Measurements from ENCODE around the gene ACAA2. TPM values are rescaled to one million over a fixed set of nuclear protein-coding genes. Genes with fewer than 3 reads are reported as not detected.

Gene ACAA2
- total and polyA plus RNA-seq, 10 of the 15 experiments (the other 5 are each of a cell fraction or from before 2014, with no cell fraction given) = 43.1 to 134 (median 64.6) TPM

- no peak for FAIRE-seq
- POLR2A ChIA-PET = no interaction called here
- CTCF ChIA-PET = interaction anchor here (0.6 to 10.0 kb wide), 16 partner anchors 10 to 381 kb away, joined by 3 to 177 read pairs (median 4); no protein-coding TSS in a partner anchor
These were observed 44.4 kb upstream of the ACAA2 start for GRCh38 chr18:49857708-49858107.

DNA sequence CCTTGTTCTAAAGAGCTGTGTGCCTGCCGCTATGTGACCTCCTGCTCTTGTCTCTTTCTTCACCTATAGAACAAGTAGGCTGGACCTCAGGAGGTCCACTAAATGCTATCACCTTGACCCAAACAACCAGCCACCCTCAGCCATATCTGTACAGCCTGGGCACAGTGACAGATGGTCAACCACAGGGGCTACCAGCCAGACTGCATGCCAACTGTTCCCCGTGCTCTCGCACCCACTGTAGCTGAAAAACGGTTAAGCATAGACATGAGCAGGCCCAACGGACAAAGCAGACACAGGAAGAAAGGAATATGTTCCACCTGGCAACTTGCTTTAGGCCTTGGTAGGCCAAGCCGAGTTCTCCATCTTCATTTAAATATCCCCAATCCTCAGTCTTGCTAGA lies 43.2 kb upstream of the ACAA2 start:
- H3K9me3 ChIP-seq (replicated peaks; ENCODE audit: control insufficient read depth, insufficient read depth, low read length) = no peaks in the 10 kb centered on the region
- no peaks in the 10 kb centered on the region for H3K79me2 ChIP-seq (ENCODE audit: control insufficient read depth, insufficient read depth, low read length)
- no peak overlapping the region for H3K9ac ChIP-seq (ENCODE audit: control insufficient read depth, insufficient read depth, low read length)
- H3K27ac ChIP-seq (ENCODE audit: control insufficient read depth, insufficient read depth) = no peak overlapping the region
- SMC1A ChIA-PET (ENCODE audit: uncharacterized antibody, unreplicated experiment) = interaction anchor here (8.7 kb wide), 1 partner anchor 346 kb away, joined by 63 read pairs; no protein-coding TSS in a partner anchor
- no peaks in the 10 kb centered on the region for H3K27me3 ChIP-seq (replicated peaks in 1 of 2; ENCODE audit: control insufficient read depth in 2 of 2, insufficient read depth in 2 of 2, low read length in 1 of 2)
- in situ Hi-C loops (cut with MboI) = loop anchor here (5.0 kb wide), 3 partner anchors 299 to 1179 kb away; no protein-coding TSS in a partner anchor
- H3K36me3 ChIP-seq (ENCODE audit: control insufficient read depth in 2 of 2, insufficient read depth in 2 of 2, low read length in 1 of 2) = no peaks in the 10 kb centered on the region
- no peak overlapping the region for H3K4me2 ChIP-seq (ENCODE audit: control insufficient read depth, insufficient read depth)
- 50% methylated on average over 6 of the region's 6 CpGs for WGBS (ENCODE audit: insufficient coverage, insufficient replicate concordance, low lambda C conversion rate, missing lambda C conversion rate)
- intact Hi-C loops (cut with micrococcal nuclease; ENCODE audit: unreplicated experiment) = loop anchor here (5.0 kb wide), 2 partner anchors 69 to 1179 kb away; no protein-coding TSS in a partner anchor
- DNase-seq (ENCODE audit: low read depth, low spot score) = no peak
- H3K4me3 ChIP-seq = no peak overlapping the region
- no peak for FAIRE-seq
- POLR2A ChIA-PET = no interaction called here
- CTCF ChIA-PET = interaction anchor here (1.5 to 10.0 kb wide), 2 partner anchors 346 to 407 kb away, joined by 4 to 177 read pairs; no protein-coding TSS in a partner anchor
- H4K20me1 ChIP-seq (ENCODE audit: control insufficient read depth, insufficient read depth) = no peaks in the 10 kb centered on the region
- no peaks in the 10 kb centered on the region for H3K4me1 ChIP-seq (ENCODE audit: control insufficient read depth, insufficient read depth, low read length)
- RAD21 ChIA-PET (ENCODE audit: unreplicated experiment) = interaction anchor here (1.2 to 1.4 kb wide), 2 partner anchors 44 to 573 kb away, joined by 4 to 5 read pairs; no protein-coding TSS in a partner anchor
- no peak overlapping the region for H2AFZ ChIP-seq (ENCODE audit: control insufficient read depth, low read depth, low read length)
- no TSS peak for BruUV-seq (replicated peaks)
- ATAC-seq = no peak
- TF ChIP-seq, protein P1, sequence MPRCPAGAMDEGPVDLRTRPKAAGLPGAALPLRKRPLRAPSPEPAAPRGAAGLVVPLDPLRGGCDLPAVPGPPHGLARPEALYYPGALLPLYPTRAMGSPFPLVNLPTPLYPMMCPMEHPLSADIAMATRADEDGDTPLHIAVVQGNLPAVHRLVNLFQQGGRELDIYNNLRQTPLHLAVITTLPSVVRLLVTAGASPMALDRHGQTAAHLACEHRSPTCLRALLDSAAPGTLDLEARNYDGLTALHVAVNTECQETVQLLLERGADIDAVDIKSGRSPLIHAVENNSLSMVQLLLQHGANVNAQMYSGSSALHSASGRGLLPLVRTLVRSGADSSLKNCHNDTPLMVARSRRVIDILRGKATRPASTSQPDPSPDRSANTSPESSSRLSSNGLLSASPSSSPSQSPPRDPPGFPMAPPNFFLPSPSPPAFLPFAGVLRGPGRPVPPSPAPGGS (IDR thresholded peaks at IDR 0.05; ENCODE audit: borderline replicate concordance, insufficient read depth, low read depth, low read length, poor library complexity, severe bottlenecking) = no peak
- TF ChIP-seq ZSCAN29 (IDR thresholded peaks at IDR 0.05) (no peak), DPF2 (IDR thresholded peaks at IDR 0.05) (no peak), STAT1 (conservative IDR thresholded peaks at IDR 0.05) (no peak), KAT2A (conservative IDR thresholded peaks at IDR 0.05; ENCODE audit: control insufficient read depth, low read depth, low read length) (no peak), MEF2A (IDR thresholded peaks at IDR 0.05; ENCODE audit: insufficient read depth, low read depth, low read length) (no peak), MEF2B (IDR thresholded peaks at IDR 0.05; ENCODE audit: partially characterized antibody, poor library complexity, severe bottlenecking) (no peak), IKZF1 (conservative IDR thresholded peaks at IDR 0.05) (no peak), CHD4 (IDR thresholded peaks at IDR 0.05) (no peak), SIX5 (IDR thresholded peaks at IDR 0.05; ENCODE audit: low read depth, low read length, severe bottlenecking) (no peak)
- TF ChIP-seq, protein P2, sequence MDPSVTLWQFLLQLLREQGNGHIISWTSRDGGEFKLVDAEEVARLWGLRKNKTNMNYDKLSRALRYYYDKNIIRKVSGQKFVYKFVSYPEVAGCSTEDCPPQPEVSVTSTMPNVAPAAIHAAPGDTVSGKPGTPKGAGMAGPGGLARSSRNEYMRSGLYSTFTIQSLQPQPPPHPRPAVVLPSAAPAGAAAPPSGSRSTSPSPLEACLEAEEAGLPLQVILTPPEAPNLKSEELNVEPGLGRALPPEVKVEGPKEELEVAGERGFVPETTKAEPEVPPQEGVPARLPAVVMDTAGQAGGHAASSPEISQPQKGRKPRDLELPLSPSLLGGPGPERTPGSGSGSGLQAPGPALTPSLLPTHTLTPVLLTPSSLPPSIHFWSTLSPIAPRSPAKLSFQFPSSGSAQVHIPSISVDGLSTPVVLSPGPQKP (IDR thresholded peaks at IDR 0.05; ENCODE audit: low read depth, low read length) = no peak
- TF ChIP-seq, protein P3, sequence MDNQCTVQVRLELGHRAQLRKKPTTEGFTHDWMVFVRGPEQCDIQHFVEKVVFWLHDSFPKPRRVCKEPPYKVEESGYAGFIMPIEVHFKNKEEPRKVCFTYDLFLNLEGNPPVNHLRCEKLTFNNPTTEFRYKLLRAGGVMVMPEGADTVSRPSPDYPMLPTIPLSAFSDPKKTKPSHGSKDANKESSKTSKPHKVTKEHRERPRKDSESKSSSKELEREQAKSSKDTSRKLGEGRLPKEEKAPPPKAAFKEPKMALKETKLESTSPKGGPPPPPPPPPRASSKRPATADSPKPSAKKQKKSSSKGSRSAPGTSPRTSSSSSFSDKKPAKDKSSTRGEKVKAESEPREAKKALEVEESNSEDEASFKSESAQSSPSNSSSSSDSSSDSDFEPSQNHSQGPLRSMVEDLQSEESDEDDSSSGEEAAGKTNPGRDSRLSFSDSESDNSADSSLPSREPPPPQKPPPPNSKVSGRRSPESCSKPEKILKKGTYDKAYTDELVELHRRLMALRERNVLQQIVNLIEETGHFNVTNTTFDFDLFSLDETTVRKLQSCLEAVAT (IDR thresholded peaks at IDR 0.05) = no peak

More at GRCh38 chr18:49857708-49858107, 44.4 kb upstream of the ACAA2 start:
- ChIA-PET SMC1A (ENCODE audit: uncharacterized antibody, unreplicated experiment) (interaction anchor here (1.0 to 8.7 kb wide), 6 partner anchors 12 to 571 kb away, joined by 3 to 63 read pairs (median 6); no protein-coding TSS in a partner anchor), RAD21 (ENCODE audit: unreplicated experiment) (interaction anchor here (0.6 to 2.7 kb wide), 4 partner anchors 16 to 347 kb away, joined by 3 to 26 read pairs (median 4); no protein-coding TSS in a partner anchor)
- no peak overlapping the region for H3K27ac ChIP-seq (ENCODE audit: control insufficient read depth, insufficient read depth)
- BruUV-seq (replicated peaks) = no TSS peak
- no peak overlapping the region for H3K4me2 ChIP-seq (ENCODE audit: control insufficient read depth, insufficient read depth)
- no peaks in the 10 kb centered on the region; the same call in 1 of the 2 replicates for H4K20me1 ChIP-seq (ENCODE audit: control insufficient read depth, insufficient read depth)
- no peaks in the 10 kb centered on the region for H3K27me3 ChIP-seq (replicated peaks in 1 of 2; ENCODE audit: control insufficient read depth in 2 of 2, insufficient read depth in 2 of 2, low read length in 1 of 2)
- DNase-seq (ENCODE audit: low read depth, low spot score) (no peak), ATAC-seq (no peak)
- no peaks in the 10 kb centered on the region for H3K36me3 ChIP-seq (ENCODE audit: control insufficient read depth in 2 of 2, insufficient read depth in 2 of 2, low read length in 1 of 2)
- H3K79me2 ChIP-seq (ENCODE audit: control insufficient read depth, insufficient read depth, low read length) = no peaks in the 10 kb centered on the region
- no peaks in the 10 kb centered on the region for H3K9me3 ChIP-seq (replicated peaks; ENCODE audit: control insufficient read depth, insufficient read depth, low read length)
- no peak for TF ChIP-seq ZNF622 (IDR thresholded peaks at IDR 0.05)
- no peak for TF ChIP-seq SUZ12 (IDR thresholded peaks at IDR 0.05; ENCODE audit: unreplicated experiment)
- 43% methylated on average over 3 of the region's 3 CpGs for WGBS (ENCODE audit: insufficient coverage, insufficient replicate concordance, low lambda C conversion rate, missing lambda C conversion rate)
- no peak overlapping the region for H3K4me3 ChIP-seq
- H3K9ac ChIP-seq (ENCODE audit: control insufficient read depth, insufficient read depth, low read length) = no peak overlapping the region
- intact Hi-C loops (cut with micrococcal nuclease; ENCODE audit: unreplicated experiment) = loop anchor here (1.0 to 5.0 kb wide), 5 partner anchors 70 to 1180 kb away; no protein-coding TSS in a partner anchor
- H2AFZ ChIP-seq (ENCODE audit: control insufficient read depth, low read depth, low read length) = no peak overlapping the region
- in situ Hi-C loops (cut with MboI) = loop anchor here (5.0 kb wide), 3 partner anchors 300 to 1180 kb away; no protein-coding TSS in a partner anchor
- no peaks in the 10 kb centered on the region for H3K4me1 ChIP-seq (ENCODE audit: control insufficient read depth, insufficient read depth, low read length)
